ENCODE measurements around the gene KCNIP3.

The KCNIP3 gene

GRCh38 chr2:95312543-95313201 lies 15.5 kb downstream of the KCNIP3 start:
- H3K9me3 ChIP-seq (ENCODE audit: control insufficient read depth, low read length), result no peaks in the 10 kb centered on the region
- no peak overlapping the region for H3K4me3 ChIP-seq (ENCODE audit: low read length)
- H3K36me3 ChIP-seq (ENCODE audit: control insufficient read depth, insufficient read depth, low read length), result no peaks in the 10 kb centered on the region
- peaks cover 13% of the 10 kb centered on the region for H3K27me3 ChIP-seq (ENCODE audit: control insufficient read depth, insufficient read depth, low read length)
- no peak overlapping the region for H3K9ac ChIP-seq (ENCODE audit: low read length)
- H3K4me1 ChIP-seq (ENCODE audit: control insufficient read depth, insufficient read depth, low read length), result peaks cover 14% of the 10 kb centered on the region

GRCh38 chr2:95313296-95314131 lies 16.4 kb downstream of the KCNIP3 start:
- Histone ChIP-seq H3K36me3 (ENCODE audit: control insufficient read depth, insufficient read depth, low read length) (no peaks in the 10 kb centered on the region), H3K27me3 (ENCODE audit: control insufficient read depth, insufficient read depth, low read length) (peaks cover 16% of the 10 kb centered on the region), H3K4me3 (ENCODE audit: low read length) (no peak overlapping the region), H3K4me1 (ENCODE audit: control insufficient read depth, insufficient read depth, low read length) (peaks cover 14% of the 10 kb centered on the region), H3K9me3 (ENCODE audit: control insufficient read depth, low read length) (no peaks in the 10 kb centered on the region), H3K9ac (ENCODE audit: low read length) (no peak overlapping the region)

- no peak overlapping the region for H3K9ac ChIP-seq (ENCODE audit: low read length)
- H3K36me3 ChIP-seq (ENCODE audit: control insufficient read depth, insufficient read depth, low read length), result no peaks in the 10 kb centered on the region
- H3K27me3 ChIP-seq (ENCODE audit: control insufficient read depth, insufficient read depth, low read length), result peaks cover 16% of the 10 kb centered on the region
- H3K4me1 ChIP-seq (ENCODE audit: control insufficient read depth, insufficient read depth, low read length), result peaks cover 14% of the 10 kb centered on the region
- H3K9me3 ChIP-seq (ENCODE audit: control insufficient read depth, low read length), result no peaks in the 10 kb centered on the region
- H3K4me3 ChIP-seq (ENCODE audit: low read length), result no peak overlapping the region
Measured at GRCh38 chr2:95314598-95314963, 17.4 kb downstream of the KCNIP3 start.

- H3K9me3 ChIP-seq (ENCODE audit: control insufficient read depth, low read length), result no peaks in the 10 kb centered on the region
- H3K27me3 ChIP-seq (ENCODE audit: control insufficient read depth, insufficient read depth, low read length), result peaks cover 13% of the 10 kb centered on the region
- H3K4me1 ChIP-seq (ENCODE audit: control insufficient read depth, insufficient read depth, low read length), result peaks cover 13% of the 10 kb centered on the region
- H3K9ac ChIP-seq (ENCODE audit: low read length), result no peak overlapping the region
- H3K36me3 ChIP-seq (ENCODE audit: control insufficient read depth, insufficient read depth, low read length), result no peaks in the 10 kb centered on the region
- H3K4me3 ChIP-seq (ENCODE audit: low read length), result no peak overlapping the region
Measured at GRCh38 chr2:95314964-95315611, 17.9 kb downstream of the KCNIP3 start.

- no peaks in the 10 kb centered on the region for H3K36me3 ChIP-seq (ENCODE audit: control insufficient read depth, insufficient read depth, low read length)
- H3K9me3 ChIP-seq (ENCODE audit: control insufficient read depth, low read length), result no peaks in the 10 kb centered on the region
- H3K4me1 ChIP-seq (ENCODE audit: control insufficient read depth, insufficient read depth, low read length), result peaks cover 5% of the 10 kb centered on the region
- H3K27me3 ChIP-seq (ENCODE audit: control insufficient read depth, insufficient read depth, low read length), result peaks cover 9% of the 10 kb centered on the region
- no peak overlapping the region for H3K9ac ChIP-seq (ENCODE audit: low read length)
- H3K4me3 ChIP-seq (ENCODE audit: low read length), result no peak overlapping the region
Measured at GRCh38 chr2:95315801-95316411, 18.8 kb downstream of the KCNIP3 start.

- no peak overlapping the region for H3K4me3 ChIP-seq (ENCODE audit: low read length)
- H3K9me3 ChIP-seq (ENCODE audit: control insufficient read depth, low read length), result no peaks in the 10 kb centered on the region
- no peaks in the 10 kb centered on the region for H3K36me3 ChIP-seq (ENCODE audit: control insufficient read depth, insufficient read depth, low read length)
- peaks cover 4% of the 10 kb centered on the region for H3K27me3 ChIP-seq (ENCODE audit: control insufficient read depth, insufficient read depth, low read length)
- H3K4me1 ChIP-seq (ENCODE audit: control insufficient read depth, insufficient read depth, low read length), result no peaks in the 10 kb centered on the region
- no peak overlapping the region for H3K9ac ChIP-seq (ENCODE audit: low read length)
Measured at GRCh38 chr2:95316466-95317122, 19.4 kb downstream of the KCNIP3 start.

GRCh38 chr2:95317123-95317500 lies 20.0 kb downstream of the KCNIP3 start:
- Histone ChIP-seq H3K27me3 (ENCODE audit: control insufficient read depth, insufficient read depth, low read length) (peaks cover 4% of the 10 kb centered on the region), H3K4me1 (ENCODE audit: control insufficient read depth, insufficient read depth, low read length) (no peaks in the 10 kb centered on the region)

GRCh38 chr2:95317665-95318425 lies 20.7 kb downstream of the KCNIP3 start:
- H3K4me3 ChIP-seq (ENCODE audit: low read length), result no peak overlapping the region
- no peaks in the 10 kb centered on the region for H3K9me3 ChIP-seq (ENCODE audit: control insufficient read depth, low read length)
- H3K27me3 ChIP-seq (ENCODE audit: control insufficient read depth, insufficient read depth, low read length), result peaks cover 4% of the 10 kb centered on the region
- H3K4me1 ChIP-seq (ENCODE audit: control insufficient read depth, insufficient read depth, low read length), result no peaks in the 10 kb centered on the region
- H3K9ac ChIP-seq (ENCODE audit: low read length), result no peak overlapping the region
- no peaks in the 10 kb centered on the region for H3K36me3 ChIP-seq (ENCODE audit: control insufficient read depth, insufficient read depth, low read length)

More at GRCh38 chr2:95317123-95317500, 20.0 kb downstream of the KCNIP3 start:
- no peaks in the 10 kb centered on the region for H3K36me3 ChIP-seq (ENCODE audit: control insufficient read depth, insufficient read depth, low read length)
- H3K4me3 ChIP-seq (ENCODE audit: low read length), result no peak overlapping the region
- no peak overlapping the region for H3K9ac ChIP-seq (ENCODE audit: low read length)
- H3K9me3 ChIP-seq (ENCODE audit: control insufficient read depth, low read length), result no peaks in the 10 kb centered on the region

GRCh38 chr2:95318431-95319220 lies 21.5 kb downstream of the KCNIP3 start:
- no peak overlapping the region for H3K4me3 ChIP-seq (ENCODE audit: low read length)
- no peaks in the 10 kb centered on the region for H3K9me3 ChIP-seq (ENCODE audit: control insufficient read depth, low read length)
- no peaks in the 10 kb centered on the region for H3K36me3 ChIP-seq (ENCODE audit: control insufficient read depth, insufficient read depth, low read length)
- no peaks in the 10 kb centered on the region for H3K4me1 ChIP-seq (ENCODE audit: control insufficient read depth, insufficient read depth, low read length)
- peaks cover 7% of the 10 kb centered on the region for H3K27me3 ChIP-seq (ENCODE audit: control insufficient read depth, insufficient read depth, low read length)
- H3K9ac ChIP-seq (ENCODE audit: low read length), result no peak overlapping the region

GRCh38 chr2:95319481-95320343 lies 22.6 kb downstream of the KCNIP3 start:
- Histone ChIP-seq H3K36me3 (ENCODE audit: control insufficient read depth, insufficient read depth, low read length) (no peaks in the 10 kb centered on the region), H3K4me3 (ENCODE audit: low read length) (no peak overlapping the region), H3K9me3 (ENCODE audit: control insufficient read depth, low read length) (no peaks in the 10 kb centered on the region), H3K27me3 (ENCODE audit: control insufficient read depth, insufficient read depth, low read length) (peaks cover 7% of the 10 kb centered on the region), H3K4me1 (ENCODE audit: control insufficient read depth, insufficient read depth, low read length) (no peaks in the 10 kb centered on the region), H3K9ac (ENCODE audit: low read length) (no peak overlapping the region)

Measured in mucosa of stomach (tissue), 1 donor.